Neuronal stem cell (in vitro differentiated cells): Measurements from ENCODE around the gene KCNA10.

Experiments
- DNase-seq: peaks from one replicate; pipeline ENCODE4 v3.0.0-alpha.2; 2013; ENCODE audit warnings: low spot score
- H2AFZ ChIP-seq: one replicate; pipeline ENCODE4 v1.6.1; 2013; ENCODE audit warnings: mild to moderate bottlenecking, low read length, inconsistent platforms
- H2AK5ac ChIP-seq: 2 replicates; pipeline ENCODE4 v1.6.1; 2013; ENCODE audit warnings: low read depth, mild to moderate bottlenecking, inconsistent platforms, low read length, moderate library complexity, mixed read lengths
- H2BK120ac ChIP-seq: 2 replicates; pipeline ENCODE4 v1.6.1; 2013; ENCODE audit warnings: low read depth, mild to moderate bottlenecking, inconsistent platforms, low read length, moderate library complexity, mixed read lengths
- H2BK12ac ChIP-seq: one replicate; pipeline ENCODE4 v1.6.1; 2013; ENCODE audit warnings: low read length, inconsistent platforms
- H2BK15ac ChIP-seq: 2 replicates; pipeline ENCODE4 v1.6.1; 2013; ENCODE audit warnings: mild to moderate bottlenecking, low read length, inconsistent platforms, mixed read lengths
- H2BK5ac ChIP-seq: one replicate; pipeline ENCODE4 v1.6.1; 2013; ENCODE audit warnings: inconsistent platforms, mild to moderate bottlenecking, low read length, moderate library complexity
- H3K14ac ChIP-seq: one replicate; pipeline ENCODE4 v1.6.1; 2013; ENCODE audit warnings: low read length, inconsistent platforms
- H3K18ac ChIP-seq: 2 replicates; pipeline ENCODE4 v1.6.1; 2013; ENCODE audit warnings: low read length, inconsistent platforms
- H3K23ac ChIP-seq: 2 replicates; pipeline ENCODE4 v1.6.1; 2013; ENCODE audit warnings: low read depth, mild to moderate bottlenecking, mixed read lengths, low read length, inconsistent platforms; ENCODE audit not compliant: poor library complexity
- H3K27ac ChIP-seq: replicated peaks from 3 replicates; pipeline ENCODE4 v1.5.1; 2013; ENCODE audit warnings: low read length, inconsistent platforms
- H3K27me3 ChIP-seq, 3 experiments: 2 replicates each; pipeline ENCODE4 v1.6.1; 2013; ENCODE audit warnings: low read length in 3 of 3, mild to moderate bottlenecking in 2 of 3, inconsistent platforms in 1 of 3, low read depth in 1 of 3, mixed read lengths in 1 of 3, moderate library complexity in 1 of 3; ENCODE audit not compliant: control insufficient read depth in 3 of 3, insufficient read depth in 3 of 3
- H3K36me3 ChIP-seq, 2 donors: replicated peaks in 1 of 2; 2 replicates each; pipeline ENCODE4 v1.6.1; 2013; ENCODE audit warnings: low read length in 2 of 2; ENCODE audit not compliant: control insufficient read depth in 2 of 2, insufficient read depth in 2 of 2
- H3K4ac ChIP-seq: 2 replicates; pipeline ENCODE4 v1.6.1; 2013; ENCODE audit warnings: inconsistent platforms, mild to moderate bottlenecking, low read length, moderate library complexity
- H3K4me1 ChIP-seq, 2 donors: 1 replicate in 1 of 2; 2 replicates in 1 of 2; pipeline ENCODE4 v1.6.1; 2013; ENCODE audit warnings: low read length in 2 of 2, low read depth in 1 of 2; ENCODE audit not compliant: control insufficient read depth in 2 of 2, insufficient read depth in 1 of 2
- H3K4me2 ChIP-seq: one replicate; pipeline ENCODE4 v1.6.1; 2013; ENCODE audit warnings: mild to moderate bottlenecking, low read length, inconsistent platforms; ENCODE audit not compliant: insufficient read depth, poor library complexity, severe bottlenecking
- H3K4me3 ChIP-seq, 2 donors: 2 replicates each; pipeline ENCODE4 v1.5.1; 2013; ENCODE audit warnings: low read length in 2 of 2, mild to moderate bottlenecking in 2 of 2, inconsistent platforms in 1 of 2, moderate library complexity in 1 of 2
- H3K79me1 ChIP-seq: one replicate; pipeline ENCODE4 v1.6.1; 2013; ENCODE audit warnings: low read depth, mild to moderate bottlenecking, inconsistent platforms, low read length, moderate library complexity
- H3K9ac ChIP-seq: one replicate; pipeline ENCODE4 v1.6.1; 2013; ENCODE audit warnings: mild to moderate bottlenecking, low read depth, low read length, inconsistent platforms; ENCODE audit not compliant: poor library complexity
- H3K9me3 ChIP-seq, 2 donors: replicated peaks in 1 of 2; 2 replicates each; pipeline versions ENCODE3 to v1.6.1; 2013; ENCODE audit warnings: low read length in 2 of 2, mild to moderate bottlenecking in 2 of 2, inconsistent platforms in 1 of 2, low read depth in 1 of 2, mixed read lengths in 1 of 2, moderate library complexity in 1 of 2; ENCODE audit not compliant: control insufficient read depth in 2 of 2, insufficient read depth in 1 of 2
- H4K8ac ChIP-seq: one replicate; pipeline ENCODE4 v1.6.1; 2013; ENCODE audit warnings: low read depth, mild to moderate bottlenecking, inconsistent platforms, low read length, moderate library complexity
- H4K91ac ChIP-seq: one replicate; pipeline ENCODE4 v1.6.1; 2013; ENCODE audit warnings: low read length, low read depth, mild to moderate bottlenecking, inconsistent platforms; ENCODE audit not compliant: poor library complexity
- WGBS, 2 donors: extraction: QIAGEN DNeasy Blood & Tissue Kit; methylation state at CpG; one replicate each; pipeline ENCODE4 v1.1.7; 2013; ENCODE audit warnings: missing lambda C conversion rate in 2 of 2, mixed read lengths in 1 of 2; ENCODE audit not compliant: insufficient read length in 2 of 2, insufficient replicate concordance in 1 of 2; ENCODE audit errors: extremely low coverage in 2 of 2; 5-methylcytosine and 5-hydroxymethylcytosine counted together

Gene KCNA10

DNA sequence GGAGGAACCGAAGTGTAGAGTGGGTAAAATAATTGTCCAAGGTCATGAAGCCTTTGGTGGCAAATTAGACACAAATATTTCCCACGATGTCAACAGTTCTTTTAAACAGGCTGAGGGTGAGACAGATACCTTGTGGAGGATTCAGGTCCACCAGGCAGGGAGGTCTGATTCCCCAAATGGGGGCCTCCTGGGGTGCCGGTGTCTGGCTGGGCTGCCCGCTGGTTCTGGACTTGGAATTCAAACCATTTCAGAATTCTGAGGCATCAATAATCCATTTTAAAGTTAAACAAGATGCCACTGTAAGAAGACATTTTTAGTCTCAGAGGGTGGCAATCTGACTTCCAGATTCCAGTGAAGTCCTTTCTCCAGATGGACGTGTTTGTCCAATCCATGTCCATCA is 15.5 kb downstream of the KCNA10 start:
- Histone ChIP-seq H2BK12ac (no peak overlapping the region), H3K23ac (no peak overlapping the region), H3K18ac (no peak overlapping the region), H3K9ac (no peak overlapping the region), H3K9me3 (no peaks in the 10 kb centered on the region), H3K4ac (no peak overlapping the region), H3K14ac (no peak overlapping the region), H2BK15ac (no peak overlapping the region), H3K27ac (no peak overlapping the region), H2AK5ac (no peak overlapping the region), H3K36me3 (no peaks in the 10 kb centered on the region), H4K8ac (no peak overlapping the region), H3K4me1 (peaks cover 0 to 13% of the 10 kb centered on the region in 2 donors), H3K4me3 (peak overlapping the region in 1 of 2 donors; percentile 57), H4K91ac (no peak overlapping the region), H3K4me2 (no peak overlapping the region), H2AFZ (no peak overlapping the region), H2BK120ac (no peak overlapping the region), H3K79me1 (no peaks in the 10 kb centered on the region), H2BK5ac (no peak overlapping the region), H3K27me3 (peaks cover 0 to 3% (median 0%) of the 10 kb centered on the region in 3 experiments)
- WGBS, 2 donors = no CpG with 5 or more reads among the region's 5 CpGs
- DNase-seq = no peak

DNA sequence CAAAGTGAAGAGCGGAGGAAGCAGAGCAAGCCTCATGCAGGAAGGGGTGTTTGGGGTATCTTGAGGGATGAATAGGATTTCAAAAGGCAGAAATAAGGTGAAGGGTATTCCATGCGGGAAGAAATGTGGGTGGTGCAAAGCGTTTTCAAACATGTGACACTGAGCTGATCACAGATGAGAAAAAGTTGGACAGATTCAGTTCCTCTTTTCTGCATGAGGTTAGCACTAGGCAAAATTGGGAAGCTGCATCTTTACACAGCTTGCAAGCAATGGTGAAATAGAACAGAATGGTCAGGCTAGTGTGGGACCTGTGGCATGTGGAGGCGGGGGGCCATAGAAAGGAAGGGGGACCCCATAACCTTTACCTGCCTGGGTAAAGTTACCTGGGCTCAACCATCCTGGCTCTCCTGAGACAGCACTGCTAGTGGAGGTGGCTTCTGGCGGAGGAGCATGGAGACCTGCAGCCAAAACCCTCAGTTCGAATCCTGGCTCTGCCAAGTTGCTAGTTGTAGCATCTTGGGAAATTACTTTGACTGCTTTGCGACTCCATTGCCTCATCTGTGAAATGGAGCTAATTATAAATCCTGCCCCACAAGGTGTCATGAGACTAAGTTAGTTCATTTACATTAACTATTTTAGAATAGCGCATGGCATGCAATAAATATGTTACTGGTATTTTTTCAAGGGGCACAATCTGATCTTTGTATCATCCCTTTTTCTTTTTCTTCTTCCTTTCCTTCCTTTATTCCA is 16.4 kb downstream of the KCNA10 start:
- Histone ChIP-seq H3K4me2 (no peak overlapping the region), H3K9ac (no peak overlapping the region), H2BK12ac (no peak overlapping the region), H3K9me3 (no peaks in the 10 kb centered on the region), H2BK15ac (no peak overlapping the region), H2BK5ac (no peak overlapping the region), H3K27ac (no peak overlapping the region), H4K8ac (no peak overlapping the region), H2BK120ac (no peak overlapping the region), H3K36me3 (no peaks in the 10 kb centered on the region), H3K18ac (no peak overlapping the region), H3K14ac (no peak overlapping the region), H3K4me3 (no peak overlapping the region), H2AFZ (no peak overlapping the region), H3K4me1 (peaks cover 0 to 5% of the 10 kb centered on the region in 2 donors), H3K79me1 (no peaks in the 10 kb centered on the region), H3K4ac (no peak overlapping the region), H2AK5ac (no peak overlapping the region), H3K27me3 (peaks cover 0 to 3% (median 0%) of the 10 kb centered on the region in 3 experiments), H4K91ac (no peak overlapping the region), H3K23ac (no peak overlapping the region)
- no peak for DNase-seq
- no CpG with 5 or more reads among the region's 8 CpGs for WGBS, 2 donors

DNA sequence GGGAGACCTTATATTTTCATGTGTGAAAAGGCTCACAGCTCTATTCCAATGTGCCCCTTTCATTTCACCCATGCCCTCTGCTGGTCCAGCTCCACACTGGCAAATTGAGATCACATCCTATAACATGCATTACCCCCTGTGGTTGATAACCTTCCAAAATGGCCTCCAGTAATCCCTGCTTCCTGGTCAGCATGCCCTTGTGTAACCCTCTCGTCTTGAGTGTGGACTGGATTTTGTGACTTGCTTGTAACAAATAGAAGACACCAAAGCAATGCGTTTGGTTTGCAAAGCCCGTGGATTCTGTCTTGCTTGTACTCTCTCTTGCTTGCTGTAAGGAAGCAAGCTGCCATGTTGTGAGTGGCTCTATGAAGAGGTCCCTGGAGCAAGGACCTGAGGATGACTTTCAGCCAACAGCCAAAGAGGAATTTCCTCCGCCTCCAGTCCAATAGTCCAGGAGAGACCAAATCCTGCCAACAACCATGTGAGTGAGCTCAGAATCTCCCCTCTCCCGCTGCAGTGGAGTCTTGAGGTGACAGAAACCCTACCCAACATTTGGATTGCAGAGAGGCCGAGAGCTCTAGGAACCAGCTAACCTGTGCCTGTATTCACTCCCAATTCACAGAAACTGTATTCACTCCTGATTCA is 17.4 kb downstream of the KCNA10 start:
- no peak overlapping the region for H2AK5ac ChIP-seq
- no peak overlapping the region for H3K4me3 ChIP-seq
- WGBS, 2 donors = no CpG with 5 or more reads among the region's 6 CpGs
- H3K23ac ChIP-seq = no peak overlapping the region
- no peak overlapping the region for H4K91ac ChIP-seq
- peaks cover 0 to 5% of the 10 kb centered on the region in 2 donors for H3K4me1 ChIP-seq
- H4K8ac ChIP-seq = no peak overlapping the region
- H3K79me1 ChIP-seq = no peaks in the 10 kb centered on the region
- no peak for DNase-seq
- H3K4ac ChIP-seq = no peak overlapping the region
- no peak overlapping the region for H3K4me2 ChIP-seq
- H2BK12ac ChIP-seq = no peak overlapping the region
- no peak overlapping the region for H2AFZ ChIP-seq
- no peak overlapping the region for H3K27ac ChIP-seq
- H3K9me3 ChIP-seq = no peaks in the 10 kb centered on the region
- no peak overlapping the region for H3K9ac ChIP-seq
- no peak overlapping the region for H2BK5ac ChIP-seq
- H3K27me3 ChIP-seq = peaks cover 0 to 3% (median 0%) of the 10 kb centered on the region in 3 experiments
- no peak overlapping the region for H3K14ac ChIP-seq
- no peak overlapping the region for H2BK120ac ChIP-seq
- no peaks in the 10 kb centered on the region for H3K36me3 ChIP-seq
- H3K18ac ChIP-seq = no peak overlapping the region
- H2BK15ac ChIP-seq = no peak overlapping the region

DNA sequence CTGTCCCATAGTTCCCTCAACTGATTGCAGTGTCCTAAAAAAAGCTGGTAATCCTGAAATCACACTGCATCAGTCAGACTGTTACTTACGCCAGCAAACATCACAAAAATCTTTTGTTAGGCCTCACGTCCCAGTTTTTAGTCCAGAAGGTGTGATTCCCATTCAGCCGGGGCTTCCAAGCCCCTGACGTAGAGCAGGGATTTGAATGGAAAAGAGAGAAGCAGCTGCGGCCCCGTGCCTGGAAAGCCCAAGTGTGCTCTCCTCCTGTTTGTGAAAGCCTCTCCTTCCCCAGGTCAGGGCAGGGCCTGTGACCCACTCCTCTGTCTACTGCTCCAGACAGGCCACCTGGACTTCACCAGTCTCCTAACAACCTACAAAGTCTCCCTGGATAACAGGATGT is 20.7 kb downstream of the KCNA10 start:
- H3K4me1 ChIP-seq = peaks cover 0 to 12% of the 10 kb centered on the region in 2 donors
- no peak overlapping the region for H3K4me2 ChIP-seq
- no peak overlapping the region for H2BK12ac ChIP-seq
- no peak overlapping the region for H3K9ac ChIP-seq
- no CpG with 5 or more reads among the region's 6 CpGs for WGBS, 2 donors
- no peak for DNase-seq
- no peak overlapping the region for H4K91ac ChIP-seq
- peaks cover 0 to 3% (median 0%) of the 10 kb centered on the region in 3 experiments for H3K27me3 ChIP-seq
- no peak overlapping the region for H3K14ac ChIP-seq
- H2AFZ ChIP-seq = no peak overlapping the region
- no peaks in the 10 kb centered on the region for H3K9me3 ChIP-seq
- no peak overlapping the region for H2BK5ac ChIP-seq
- no peak overlapping the region for H2BK15ac ChIP-seq
- H3K36me3 ChIP-seq = no peaks in the 10 kb centered on the region
- H3K18ac ChIP-seq = no peak overlapping the region
- no peak overlapping the region for H2BK120ac ChIP-seq
- H3K4ac ChIP-seq = no peak overlapping the region
- H4K8ac ChIP-seq = no peak overlapping the region
- H2AK5ac ChIP-seq = no peak overlapping the region
- no peak overlapping the region for H3K27ac ChIP-seq
- no peak overlapping the region for H3K23ac ChIP-seq
- no peaks in the 10 kb centered on the region for H3K79me1 ChIP-seq
- no peak overlapping the region for H3K4me3 ChIP-seq
